Measurements from ENCODE around the gene PYCARD. TPM values are rescaled to one million over a fixed set of nuclear protein-coding genes. Genes with fewer than 3 reads are reported as not detected.

Gene PYCARD
- total RNA-seq, 1 experiment from 2014 or later = 99.4 TPM

DNA sequence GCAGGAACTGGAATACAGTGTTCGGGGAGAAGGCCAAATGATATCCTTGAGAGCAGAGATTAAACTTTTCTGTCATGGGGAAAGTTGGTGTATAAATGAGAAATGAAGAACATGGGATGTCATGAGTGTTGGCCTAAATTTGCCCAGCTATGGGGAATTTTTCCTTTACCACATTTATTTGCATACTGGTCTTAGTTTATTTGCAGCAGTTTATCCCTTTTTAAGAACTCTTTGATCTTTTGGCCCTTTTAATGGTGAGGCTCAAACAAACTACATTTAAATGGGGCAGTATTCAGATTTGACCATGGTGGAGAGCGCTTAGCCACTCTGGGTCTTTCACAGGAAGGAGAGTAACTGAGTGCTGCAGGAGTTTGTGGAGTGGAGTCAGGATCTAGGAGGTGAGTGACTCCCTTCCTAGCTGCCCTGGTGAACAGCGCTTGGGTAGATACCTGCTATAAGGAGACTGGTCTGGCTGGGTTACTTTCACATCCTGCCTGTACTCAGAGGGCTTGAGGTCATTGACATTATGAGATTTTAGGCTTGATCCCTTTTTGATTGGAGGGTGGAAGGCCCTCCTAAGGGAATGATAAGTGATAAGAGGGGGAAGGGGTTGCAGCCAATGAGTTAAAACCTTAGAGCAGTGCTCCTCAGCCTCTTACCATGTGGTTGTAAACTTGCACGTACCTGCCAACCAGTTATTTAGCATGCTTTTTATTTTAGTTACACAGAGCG lies 10.7 kb downstream of the PYCARD start:
- no peaks in the 10 kb centered on the region for H3K4me1 ChIP-seq (ENCODE audit: control insufficient read depth, insufficient read depth, low read length)
- H3K36me3 ChIP-seq (ENCODE audit: control insufficient read depth, insufficient read depth, low read length) = peaks cover 62% of the 10 kb centered on the region
- CTCF ChIA-PET = no interaction called here
- TF ChIP-seq POLR2AphosphoS5 (IDR thresholded peaks at IDR 0.05; ENCODE audit: low read depth, low read length) (no peak; the same call in 1 of the 2 replicates), SIN3A (IDR thresholded peaks at IDR 0.05; ENCODE audit: borderline replicate concordance, insufficient read depth, low read depth, low read length) (no peak), TCF7L2 (IDR thresholded peaks at IDR 0.05; ENCODE audit: low read depth, low read length) (no peak)
- TF ChIP-seq, protein P1, sequence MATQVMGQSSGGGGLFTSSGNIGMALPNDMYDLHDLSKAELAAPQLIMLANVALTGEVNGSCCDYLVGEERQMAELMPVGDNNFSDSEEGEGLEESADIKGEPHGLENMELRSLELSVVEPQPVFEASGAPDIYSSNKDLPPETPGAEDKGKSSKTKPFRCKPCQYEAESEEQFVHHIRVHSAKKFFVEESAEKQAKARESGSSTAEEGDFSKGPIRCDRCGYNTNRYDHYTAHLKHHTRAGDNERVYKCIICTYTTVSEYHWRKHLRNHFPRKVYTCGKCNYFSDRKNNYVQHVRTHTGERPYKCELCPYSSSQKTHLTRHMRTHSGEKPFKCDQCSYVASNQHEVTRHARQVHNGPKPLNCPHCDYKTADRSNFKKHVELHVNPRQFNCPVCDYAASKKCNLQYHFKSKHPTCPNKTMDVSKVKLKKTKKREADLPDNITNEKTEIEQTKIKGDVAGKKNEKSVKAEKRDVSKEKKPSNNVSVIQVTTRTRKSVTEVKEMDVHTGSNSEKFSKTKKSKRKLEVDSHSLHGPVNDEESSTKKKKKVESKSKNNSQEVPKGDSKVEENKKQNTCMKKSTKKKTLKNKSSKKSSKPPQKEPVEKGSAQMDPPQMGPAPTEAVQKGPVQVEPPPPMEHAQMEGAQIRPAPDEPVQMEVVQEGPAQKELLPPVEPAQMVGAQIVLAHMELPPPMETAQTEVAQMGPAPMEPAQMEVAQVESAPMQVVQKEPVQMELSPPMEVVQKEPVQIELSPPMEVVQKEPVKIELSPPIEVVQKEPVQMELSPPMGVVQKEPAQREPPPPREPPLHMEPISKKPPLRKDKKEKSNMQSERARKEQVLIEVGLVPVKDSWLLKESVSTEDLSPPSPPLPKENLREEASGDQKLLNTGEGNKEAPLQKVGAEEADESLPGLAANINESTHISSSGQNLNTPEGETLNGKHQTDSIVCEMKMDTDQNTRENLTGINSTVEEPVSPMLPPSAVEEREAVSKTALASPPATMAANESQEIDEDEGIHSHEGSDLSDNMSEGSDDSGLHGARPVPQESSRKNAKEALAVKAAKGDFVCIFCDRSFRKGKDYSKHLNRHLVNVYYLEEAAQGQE (IDR thresholded peaks at IDR 0.05; ENCODE audit: insufficient read depth in 1 of 2, low read depth in 2 of 2, low read length in 1 of 2) = no peak
- TF ChIP-seq, protein P2, sequence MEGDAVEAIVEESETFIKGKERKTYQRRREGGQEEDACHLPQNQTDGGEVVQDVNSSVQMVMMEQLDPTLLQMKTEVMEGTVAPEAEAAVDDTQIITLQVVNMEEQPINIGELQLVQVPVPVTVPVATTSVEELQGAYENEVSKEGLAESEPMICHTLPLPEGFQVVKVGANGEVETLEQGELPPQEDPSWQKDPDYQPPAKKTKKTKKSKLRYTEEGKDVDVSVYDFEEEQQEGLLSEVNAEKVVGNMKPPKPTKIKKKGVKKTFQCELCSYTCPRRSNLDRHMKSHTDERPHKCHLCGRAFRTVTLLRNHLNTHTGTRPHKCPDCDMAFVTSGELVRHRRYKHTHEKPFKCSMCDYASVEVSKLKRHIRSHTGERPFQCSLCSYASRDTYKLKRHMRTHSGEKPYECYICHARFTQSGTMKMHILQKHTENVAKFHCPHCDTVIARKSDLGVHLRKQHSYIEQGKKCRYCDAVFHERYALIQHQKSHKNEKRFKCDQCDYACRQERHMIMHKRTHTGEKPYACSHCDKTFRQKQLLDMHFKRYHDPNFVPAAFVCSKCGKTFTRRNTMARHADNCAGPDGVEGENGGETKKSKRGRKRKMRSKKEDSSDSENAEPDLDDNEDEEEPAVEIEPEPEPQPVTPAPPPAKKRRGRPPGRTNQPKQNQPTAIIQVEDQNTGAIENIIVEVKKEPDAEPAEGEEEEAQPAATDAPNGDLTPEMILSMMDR (IDR thresholded peaks at IDR 0.05) = no peak
- intact Hi-C loops (cut with micrococcal nuclease; ENCODE audit: unreplicated experiment) = no loop called here
- H3K27me3 ChIP-seq (ENCODE audit: control insufficient read depth, insufficient read depth, low read length) = no peaks in the 10 kb centered on the region
- DNase-seq (ENCODE audit: low read depth, low spot score) (no peak), ATAC-seq (0 out of 2 replicates have a peak, but pooled peaks have one; percentile 21)
- in situ Hi-C loops (cut with HindIII; ENCODE audit: low pct_unique_long_range_greater_than_20kb, low sequenced_read_pairs) = no loop called here
- H3K4me3 ChIP-seq (ENCODE audit: low read depth in 2 of 2, low read length in 2 of 2) = no peak overlapping the region
- no TSS peak for BruUV-seq (replicated peaks)
- H3K27ac ChIP-seq (ENCODE audit: low read length) = no peak overlapping the region
- POLR2A ChIA-PET = no interaction called here
- no peaks in the 10 kb centered on the region for H3K9me3 ChIP-seq (ENCODE audit: control insufficient read depth, insufficient read depth, low read depth, low read length)

DNA sequence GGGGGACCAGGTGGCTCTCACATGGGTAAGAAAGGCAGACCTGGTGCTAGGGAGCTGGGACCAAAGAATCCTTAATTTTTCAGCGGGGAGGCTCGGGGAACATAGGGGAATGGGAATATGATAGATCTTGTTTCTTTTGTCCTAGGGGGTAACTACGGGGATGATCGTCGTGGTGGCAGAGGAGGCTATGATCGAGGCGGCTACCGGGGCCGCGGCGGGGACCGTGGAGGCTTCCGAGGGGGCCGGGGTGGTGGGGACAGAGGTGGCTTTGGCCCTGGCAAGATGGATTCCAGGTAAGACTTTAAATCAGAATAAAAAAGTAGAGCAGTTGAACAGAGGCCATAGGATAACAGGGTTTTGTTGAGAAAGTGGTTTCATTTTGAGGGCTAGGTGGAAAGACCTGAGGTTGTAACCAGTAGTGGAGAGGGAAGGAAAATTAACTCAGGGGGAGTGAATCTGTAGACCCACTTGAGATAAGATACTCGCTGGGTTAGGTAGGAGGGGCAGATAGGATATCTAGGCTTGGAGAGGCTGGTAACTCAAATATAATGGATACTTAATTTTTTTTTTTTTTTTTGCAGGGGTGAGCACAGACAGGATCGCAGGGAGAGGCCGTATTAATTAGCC lies 11.6 kb downstream of the PYCARD start:
- ChIA-PET POLR2A (no interaction called here), CTCF (no interaction called here)
- H3K36me3 ChIP-seq (ENCODE audit: control insufficient read depth, insufficient read depth, low read length) = peaks cover 70% of the 10 kb centered on the region
- DNase-seq (ENCODE audit: low read depth, low spot score) (no peak), ATAC-seq (no peak)
- in situ Hi-C loops (cut with HindIII; ENCODE audit: low pct_unique_long_range_greater_than_20kb, low sequenced_read_pairs) = no loop called here
- no peaks in the 10 kb centered on the region for H3K9me3 ChIP-seq (ENCODE audit: control insufficient read depth, insufficient read depth, low read depth, low read length)
- intact Hi-C loops (cut with micrococcal nuclease; ENCODE audit: unreplicated experiment) = no loop called here
- BruUV-seq (replicated peaks) = no TSS peak
- no peak overlapping the region for H3K4me3 ChIP-seq (ENCODE audit: low read depth in 2 of 2, low read length in 2 of 2)
- 0 out of 2 replicates have a peak, but pooled peaks have one; percentile 51 for TF ChIP-seq POLR2AphosphoS5 (IDR thresholded peaks at IDR 0.05; ENCODE audit: low read depth, low read length)
- TF ChIP-seq, protein P1 (IDR thresholded peaks at IDR 0.05; ENCODE audit: insufficient read depth in 1 of 2, low read depth in 2 of 2, low read length in 1 of 2) = no peak
- TF ChIP-seq, protein P2 (IDR thresholded peaks at IDR 0.05) = no peak
- no peaks in the 10 kb centered on the region for H3K4me1 ChIP-seq (ENCODE audit: control insufficient read depth, insufficient read depth, low read length)
- no peaks in the 10 kb centered on the region for H3K27me3 ChIP-seq (ENCODE audit: control insufficient read depth, insufficient read depth, low read length)
- no peak overlapping the region for H3K27ac ChIP-seq (ENCODE audit: low read length)

Measured in Panc1 (cell line).